Endothelial cell of umbilical vein (primary cell): ENCODE data around the gene TSC22D1. TPM values are rescaled to one million over a fixed set of nuclear protein-coding genes. Genes with fewer than 3 reads are reported as not detected.

Experiments
- BruUV-seq: library from RNA; stranded (reverse); fragments of 400-500 nt; replicated peaks from 2 replicates; lab custom pipeline; 2021; lab: Mats Ljungman, UMichigan
- CTCF ChIA-PET: fragments of 300-600, 350-600 bp; sonication (Branson Sonifier 250); formaldehyde crosslinking; loops from one replicate; lab custom pipeline; 2021; ENCODE audit warnings: antibody characterized with exemption, inconsistent platforms; lab: Charles Lee
- POLR2A ChIA-PET: fragments of 300-600, 350-600 bp; sonication (Branson Sonifier 250); formaldehyde crosslinking; loops from one replicate; lab custom pipeline; 2021; ENCODE audit warnings: antibody characterized with exemption, inconsistent platforms; lab: Charles Lee
- DNase-seq: peaks from one replicate; pipeline ENCODE4 v3.0.0-alpha.2; 2011; ENCODE audit warnings: low read depth, low spot score
- FAIRE-seq: peaks from 2 replicates; lab custom pipeline; 2011; peaks lifted over from hg19 to GRCh38; lab: Jason Lieb, UNC
- H2AFZ ChIP-seq: 2 replicates; pipeline ENCODE4 v1.6.0; 2012; ENCODE audit warnings: low read depth, low read length, control low read depth, inconsistent platforms
- H3K27ac ChIP-seq: 2 replicates; pipeline ENCODE4 v1.5.1; 2011; ENCODE audit warnings: low read depth, mild to moderate bottlenecking, control low read depth, low read length, moderate library complexity; ENCODE audit not compliant: insufficient read depth
- H3K27me3 ChIP-seq, 2 experiments: 2 replicates each; pipeline versions ENCODE4 v1.6.0 to v1.6.1; 2011; ENCODE audit warnings: low read length in 2 of 2, mixed read lengths in 1 of 2; ENCODE audit not compliant: control insufficient read depth in 2 of 2, insufficient read depth in 2 of 2
- H3K36me3 ChIP-seq, 2 experiments: 2 replicates in 1 of 2; 3 replicates in 1 of 2; pipeline ENCODE4 v1.5.1; 2011; ENCODE audit warnings: low read length in 2 of 2, mild to moderate bottlenecking in 1 of 2, moderate library complexity in 1 of 2; ENCODE audit not compliant: control insufficient read depth in 2 of 2, insufficient read depth in 2 of 2; ENCODE audit errors: extremely low read depth in 1 of 2
- H3K4me1 ChIP-seq: 3 replicates; pipeline ENCODE4 v1.5.1; 2011; ENCODE audit warnings: mild to moderate bottlenecking, low read length; ENCODE audit not compliant: control insufficient read depth, insufficient read depth; ENCODE audit errors: extremely low read depth
- H3K4me2 ChIP-seq: 2 replicates; pipeline ENCODE4 v1.6.1; 2011; ENCODE audit warnings: low read length, control low read depth, mixed read lengths; ENCODE audit not compliant: insufficient read depth
- H3K4me3 ChIP-seq, 3 experiments: fragments of 200-600 bp in 1 of 3; sonication (generic), shearing (Covaris generic) in 1 of 3; replicated peaks in 1 of 3; 2 replicates each; pipeline ENCODE4 v1.5.1; 2011 to 2016; ENCODE audit warnings: control low read depth in 3 of 3, low read length in 3 of 3, mild to moderate bottlenecking in 2 of 3, inconsistent platforms in 1 of 3, low read depth in 1 of 3, moderate library complexity in 1 of 3; ENCODE audit not compliant: insufficient read depth in 1 of 3
- H3K79me2 ChIP-seq: 2 replicates; pipeline ENCODE4 v1.6.0; 2012; ENCODE audit warnings: low read length, inconsistent platforms; ENCODE audit not compliant: control insufficient read depth, insufficient read depth
- H3K9ac ChIP-seq: replicated peaks from 2 replicates; pipeline ENCODE3; 2011; ENCODE audit warnings: low read length, control low read depth; ENCODE audit not compliant: insufficient read depth; ENCODE audit errors: extremely low read depth
- H3K9me1 ChIP-seq: replicated peaks from 3 replicates; pipeline ENCODE4 v1.6.0; 2011; ENCODE audit warnings: mild to moderate bottlenecking, low read length; ENCODE audit not compliant: control insufficient read depth, insufficient read depth; ENCODE audit errors: extremely low read depth
- H3K9me3 ChIP-seq: replicated peaks from 2 replicates; pipeline ENCODE4 v1.5.1; 2012; ENCODE audit warnings: low read length, inconsistent platforms; ENCODE audit not compliant: control insufficient read depth, insufficient read depth
- H4K20me1 ChIP-seq: replicated peaks from 2 replicates; pipeline ENCODE3; 2011; ENCODE audit warnings: mild to moderate bottlenecking, low read length; ENCODE audit not compliant: control insufficient read depth, insufficient read depth; ENCODE audit errors: extremely low read depth
- EZH2 ChIP-seq: IDR thresholded peaks from 2 replicates; pipeline ENCODE4 v1.6.1; 2012; ENCODE audit warnings: borderline replicate concordance, low read depth, mild to moderate bottlenecking, moderate library complexity, low read length, inconsistent platforms; ENCODE audit not compliant: severe bottlenecking
- FOS ChIP-seq: IDR thresholded peaks from 2 replicates; pipeline ENCODE4 v1.6.1; 2011; ENCODE audit warnings: mild to moderate bottlenecking, low read length, moderate library complexity, borderline replicate concordance; ENCODE audit not compliant: insufficient read depth
- GATA2 ChIP-seq: IDR thresholded peaks from 2 replicates; pipeline ENCODE4 v1.7.0; 2011; ENCODE audit warnings: low read depth, mild to moderate bottlenecking, moderate library complexity, mixed read lengths, low read length; ENCODE audit not compliant: insufficient read length, insufficient read depth
- JUN ChIP-seq: IDR thresholded peaks from 2 replicates; pipeline ENCODE4 v1.6.1; 2011; ENCODE audit warnings: borderline replicate concordance, low read depth; ENCODE audit not compliant: insufficient read length, insufficient read depth
- MYC ChIP-seq: IDR thresholded peaks from one replicate; pipeline ENCODE4 v1.6.1; 2011; ENCODE audit warnings: mild to moderate bottlenecking, low read depth, low read length
- POLR2A ChIP-seq: IDR thresholded peaks from 2 replicates; pipeline ENCODE4 v1.6.1; 2012; ENCODE audit warnings: low read depth, mild to moderate bottlenecking, control low read depth, low read length
- POLR2AphosphoS5 ChIP-seq: IDR thresholded peaks from 2 replicates; pipeline ENCODE4 v1.6.1; 2012; ENCODE audit warnings: low read depth, mild to moderate bottlenecking, control low read depth, low read length, moderate library complexity; ENCODE audit not compliant: insufficient read depth
- dilution Hi-C: fragments of 300-500 bp; cut with MboI; formaldehyde crosslinking; loops from one replicate; pipeline ENCODE4 v1.15.0; 2019; ENCODE audit warnings: low sequenced_read_pairs; ENCODE audit not compliant: extremely low pct_ligation_motif_present
- intact Hi-C: fragments of 100-400 bp; cut with micrococcal nuclease; formaldehyde crosslinking; loops from one replicate; pipeline ENCODE4 v1.10.0; 2022
- polyA plus RNA-seq, 4 experiments: library from polyadenylated mRNA; depleted of rRNA in 3 of 4; stranded (reverse) in 3 of 4; unstranded in 1 of 4; fragments of >200 nt; gene quantifications; 2 replicates each; pipeline versions ENCODE4 v1.2.1 to v1.2.3, GENCODE V29; 2011 to 2012; ENCODE audit warnings: missing spikeins in 1 of 4
- total RNA-seq: library from RNA; stranded (reverse); gene quantifications from 2 replicates; pipeline ENCODE4 v1.2.3, GENCODE V29; 2021
- TF ChIP-seq, protein P1 (sequence below), 2 donors: IDR thresholded peaks; 1 replicate in 1 of 2; 2 replicates in 1 of 2; pipeline ENCODE4 v1.5.1; 2011; ENCODE audit warnings: low read length in 2 of 2, mild to moderate bottlenecking in 2 of 2, moderate library complexity in 2 of 2, control low read depth in 1 of 2, inconsistent platforms in 1 of 2, low read depth in 1 of 2; ENCODE audit not compliant: insufficient read depth in 1 of 2; ENCODE audit errors: extremely low read depth in 1 of 2
- TF ChIP-seq, protein P2 (sequence below): IDR thresholded peaks from 2 replicates; pipeline ENCODE4 v1.6.1; 2011; ENCODE audit not compliant: insufficient read depth, insufficient read length

The TSC22D1 gene
- total and polyA plus RNA-seq, 2 donors (not counting 3 experiments of a cell fraction or from before 2014, with no cell fraction given): 47.7 to 51.8 TPM

DNA sequence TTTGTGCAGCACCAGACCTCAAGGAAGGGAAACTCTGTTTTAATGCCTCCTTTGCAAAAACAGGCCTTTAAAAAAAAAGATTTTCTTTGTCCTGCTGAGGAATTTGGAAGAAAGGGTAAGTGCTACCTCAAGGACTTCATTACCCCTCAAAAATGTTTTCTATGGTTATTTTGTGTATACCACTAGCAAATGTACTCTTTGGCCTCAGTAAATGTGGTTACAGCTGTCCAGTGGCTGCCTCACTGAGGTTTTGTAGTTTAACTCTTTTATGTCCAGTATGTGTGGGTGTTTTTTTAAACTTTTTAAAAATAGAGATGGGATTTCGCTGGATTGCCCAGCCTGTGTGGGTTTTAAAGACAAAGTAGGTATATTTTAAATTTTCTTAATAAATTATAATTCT is 42.2 kb upstream of the TSC22D1 start:
- CTCF ChIA-PET: interaction anchor here (0.9 kb wide), 1 partner anchor 53 kb away, joined by 3 read pairs; no protein-coding TSS in a partner anchor

More for the DNA sequence above, 42.2 kb upstream of the TSC22D1 start:
- H3K79me2 ChIP-seq: no peaks in the 10 kb centered on the region
- H3K36me3 ChIP-seq: no peaks in the 10 kb centered on the region
- intact Hi-C loops: no loop called here
- dilution Hi-C loops: no loop called here
- H2AFZ ChIP-seq: no peak overlapping the region
- TF ChIP-seq POLR2A (no peak), EZH2 (no peak), POLR2AphosphoS5 (no peak), FOS (no peak), GATA2 (no peak), JUN (no peak), MYC (no peak)
- TF ChIP-seq, protein P1, sequence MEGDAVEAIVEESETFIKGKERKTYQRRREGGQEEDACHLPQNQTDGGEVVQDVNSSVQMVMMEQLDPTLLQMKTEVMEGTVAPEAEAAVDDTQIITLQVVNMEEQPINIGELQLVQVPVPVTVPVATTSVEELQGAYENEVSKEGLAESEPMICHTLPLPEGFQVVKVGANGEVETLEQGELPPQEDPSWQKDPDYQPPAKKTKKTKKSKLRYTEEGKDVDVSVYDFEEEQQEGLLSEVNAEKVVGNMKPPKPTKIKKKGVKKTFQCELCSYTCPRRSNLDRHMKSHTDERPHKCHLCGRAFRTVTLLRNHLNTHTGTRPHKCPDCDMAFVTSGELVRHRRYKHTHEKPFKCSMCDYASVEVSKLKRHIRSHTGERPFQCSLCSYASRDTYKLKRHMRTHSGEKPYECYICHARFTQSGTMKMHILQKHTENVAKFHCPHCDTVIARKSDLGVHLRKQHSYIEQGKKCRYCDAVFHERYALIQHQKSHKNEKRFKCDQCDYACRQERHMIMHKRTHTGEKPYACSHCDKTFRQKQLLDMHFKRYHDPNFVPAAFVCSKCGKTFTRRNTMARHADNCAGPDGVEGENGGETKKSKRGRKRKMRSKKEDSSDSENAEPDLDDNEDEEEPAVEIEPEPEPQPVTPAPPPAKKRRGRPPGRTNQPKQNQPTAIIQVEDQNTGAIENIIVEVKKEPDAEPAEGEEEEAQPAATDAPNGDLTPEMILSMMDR (IDR thresholded peaks at IDR 0.05; ENCODE audit: extremely low read depth in 1 of 2, insufficient read depth in 1 of 2, low read depth in 1 of 2, low read length in 2 of 2): no peak
- TF ChIP-seq, protein P2, sequence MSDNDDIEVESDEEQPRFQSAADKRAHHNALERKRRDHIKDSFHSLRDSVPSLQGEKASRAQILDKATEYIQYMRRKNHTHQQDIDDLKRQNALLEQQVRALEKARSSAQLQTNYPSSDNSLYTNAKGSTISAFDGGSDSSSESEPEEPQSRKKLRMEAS: no peak
- no peaks in the 10 kb centered on the region for H4K20me1 ChIP-seq
- no peak for FAIRE-seq
- no peak overlapping the region for H3K4me3 ChIP-seq
- DNase-seq: no peak
- H3K4me1 ChIP-seq: no peaks in the 10 kb centered on the region
- H3K9me3 ChIP-seq: no peaks in the 10 kb centered on the region
- no peak overlapping the region for H3K27ac ChIP-seq
- H3K9ac ChIP-seq: no peak overlapping the region
- no peak overlapping the region for H3K4me2 ChIP-seq
- no peaks in the 10 kb centered on the region for H3K27me3 ChIP-seq
- POLR2A ChIA-PET: no interaction called here
- no TSS peak for BruUV-seq
- H3K9me1 ChIP-seq: no peaks in the 10 kb centered on the region
